Measurements from ENCODE around the gene GSC2.

DNA sequence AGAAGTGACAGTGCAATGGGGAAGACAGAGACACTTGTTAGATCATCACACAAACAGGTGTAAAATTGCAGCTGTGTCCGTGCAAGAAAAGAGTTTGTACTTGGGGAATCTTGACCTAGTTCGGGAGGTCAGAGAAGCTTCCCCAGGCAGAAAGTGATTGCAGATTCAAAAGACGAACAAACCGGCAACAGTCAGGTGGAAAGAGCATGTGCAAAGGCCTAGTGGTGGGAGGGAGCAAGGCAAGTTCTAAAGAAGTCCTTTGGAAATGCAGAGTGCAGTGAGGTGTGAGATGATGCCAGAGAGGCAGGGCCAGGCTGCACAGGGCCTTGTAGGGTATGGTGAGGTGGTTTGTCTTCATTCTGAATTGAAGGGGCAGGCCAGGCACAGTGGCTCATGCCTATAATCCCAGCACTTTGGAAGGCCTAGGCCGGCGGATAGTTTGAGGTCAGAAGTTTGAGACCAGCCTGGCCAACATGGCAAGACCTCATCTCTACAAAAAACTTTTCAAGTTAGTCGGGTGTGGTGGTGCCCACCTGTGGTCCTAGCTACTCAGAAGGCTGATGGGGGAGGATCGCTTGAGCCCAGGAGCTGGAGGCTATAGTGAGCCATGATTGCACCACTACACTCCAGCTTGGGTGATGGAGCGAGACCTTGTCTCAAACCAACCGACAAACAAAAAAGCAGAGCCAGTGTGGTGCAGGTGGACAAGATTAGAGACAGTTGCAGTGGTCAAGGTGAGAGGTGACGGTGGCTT, 3.7 kb downstream of the GSC2 start:
- TF ChIP-seq POLR2A (IDR thresholded peaks at IDR 0.05) = no peak
- no peak for TF ChIP-seq POLR2AphosphoS5 (IDR thresholded peaks at IDR 0.05)
